SK-N-SH (cell line): ENCODE measurements around the gene MALT1.

Experiments
- EZH2phosphoT487 ChIP-seq: fragments of 200-600 bp; sonication (generic); IDR thresholded peaks from 2 replicates; pipeline ENCODE4 v1.6.1; 2017; ENCODE audit warnings: low read depth, mixed run types, mild to moderate bottlenecking, antibody characterized with exemption, moderate library complexity, borderline replicate concordance
- TAF1 ChIP-seq: IDR thresholded peaks from 2 replicates; pipeline ENCODE4 v1.6.1; 2012; ENCODE audit warnings: low read depth, mild to moderate bottlenecking, low read length, moderate library complexity, borderline replicate concordance
- TF ChIP-seq, protein P1 (sequence below): fragments of 200-600 bp; sonication (generic); IDR thresholded peaks from 2 replicates; pipeline ENCODE4 v1.6.1; 2017; ENCODE audit warnings: antibody characterized with exemption, mild to moderate bottlenecking, moderate library complexity

GRCh38 chr18:58662118-58662517 lies 9.1 kb upstream of the MALT1 start:
- TF ChIP-seq, protein P1, sequence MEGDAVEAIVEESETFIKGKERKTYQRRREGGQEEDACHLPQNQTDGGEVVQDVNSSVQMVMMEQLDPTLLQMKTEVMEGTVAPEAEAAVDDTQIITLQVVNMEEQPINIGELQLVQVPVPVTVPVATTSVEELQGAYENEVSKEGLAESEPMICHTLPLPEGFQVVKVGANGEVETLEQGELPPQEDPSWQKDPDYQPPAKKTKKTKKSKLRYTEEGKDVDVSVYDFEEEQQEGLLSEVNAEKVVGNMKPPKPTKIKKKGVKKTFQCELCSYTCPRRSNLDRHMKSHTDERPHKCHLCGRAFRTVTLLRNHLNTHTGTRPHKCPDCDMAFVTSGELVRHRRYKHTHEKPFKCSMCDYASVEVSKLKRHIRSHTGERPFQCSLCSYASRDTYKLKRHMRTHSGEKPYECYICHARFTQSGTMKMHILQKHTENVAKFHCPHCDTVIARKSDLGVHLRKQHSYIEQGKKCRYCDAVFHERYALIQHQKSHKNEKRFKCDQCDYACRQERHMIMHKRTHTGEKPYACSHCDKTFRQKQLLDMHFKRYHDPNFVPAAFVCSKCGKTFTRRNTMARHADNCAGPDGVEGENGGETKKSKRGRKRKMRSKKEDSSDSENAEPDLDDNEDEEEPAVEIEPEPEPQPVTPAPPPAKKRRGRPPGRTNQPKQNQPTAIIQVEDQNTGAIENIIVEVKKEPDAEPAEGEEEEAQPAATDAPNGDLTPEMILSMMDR = no peak
- TF ChIP-seq EZH2phosphoT487 (no peak), TAF1 (no peak)
